Adrenal gland (tissue), 12 donors: ENCODE measurements around the gene KCNMB2. TPM values are rescaled to one million over a fixed set of nuclear protein-coding genes. Genes with fewer than 3 reads are reported as not detected.
"Not testable (repeated sequence)": the region's sequence is repeated elsewhere in the genome, so short reads cannot be mapped to it uniquely, and the experiment has no call there.

ENCODE experiments used
- DNase-seq, 7 donors: peaks; one replicate each; pipeline ENCODE4 v3.0.0-alpha.2; 2019 to 2020
- H3K27ac ChIP-seq, 5 donors: fragments of 200-600 bp; sonication (generic) in 4 of 5; 1 replicate in 3 of 5; 2 replicates in 2 of 5; pipeline versions ENCODE4 v1.5.1 to v1.8.0; 2016 to 2020; ENCODE audit warnings: mild to moderate bottlenecking in 1 of 5
- H3K27me3 ChIP-seq: fragments of 200-600 bp; 2 replicates; pipeline ENCODE4 v1.8.0; 2021
- H3K36me3 ChIP-seq, 2 donors: fragments of 200-600 bp; replicated peaks in 1 of 2; 1 replicate in 1 of 2; 2 replicates in 1 of 2; pipeline versions ENCODE4 v1.5.1 to v1.8.0; 2018 to 2022
- H3K4me1 ChIP-seq, 2 donors: fragments of 200-600 bp; replicated peaks in 1 of 2; 1 replicate in 1 of 2; 2 replicates in 1 of 2; pipeline versions ENCODE4 v1.5.1 to v1.8.0; 2018 to 2021
- H3K4me3 ChIP-seq, 4 donors: fragments of 200-600 bp; sonication (generic) in 3 of 4; one replicate each; pipeline ENCODE4 v1.5.1; 2016 to 2018
- H3K9me3 ChIP-seq, 3 donors: fragments of 200-600 bp; sonication (generic) in 1 of 3; replicated peaks in 1 of 3; 1 replicate in 2 of 3; 2 replicates in 1 of 3; pipeline versions ENCODE4 v1.5.1 to v1.8.0; 2016 to 2021
- POLR2A ChIP-seq, 2 donors: fragments of 450-650 bp; IDR thresholded peaks; one replicate each; pipeline ENCODE4 v1.6.1; 2017; ENCODE audit warnings: antibody characterized with exemption in 2 of 2, mild to moderate bottlenecking in 2 of 2, moderate library complexity in 1 of 2
- WGBS, 4 donors: extraction: QIAGEN DNeasy Blood & Tissue Kit in 2 of 4; methylation state at CpG; one replicate each; pipeline versions ENCODE4 v1.1.5 to v1.1.7; 2013 to 2017; 5-methylcytosine and 5-hydroxymethylcytosine counted together
- intact Hi-C, 2 donors: fragments of 100-400 bp; cut with DNase I; formaldehyde crosslinking; loops; one replicate each; pipeline versions ENCODE4 v1.14.1 to v1.15.0; 2022 to 2023
- polyA plus RNA-seq, 3 donors: library from polyadenylated mRNA; stranded (reverse); fragments of 200-250 nt in 2 of 3; fragments of 350-450 nt in 1 of 3; fragmentation: Illumina TruSeq in 1 of 3; extraction: RNeasy Lipid Tissue Mini Kit (QIAGEN cat#74804) in 1 of 3; gene quantifications; one replicate each; pipeline ENCODE4 v1.2.3, GENCODE V29; 2013 to 2014
- total RNA-seq, 9 donors: library from RNA; depleted of rRNA in 4 of 9; stranded (reverse); fragments of >200 nt in 4 of 9; fragments of 120-200 nt in 1 of 9; fragmentation: NEBNext Ultra II Directional in 1 of 9; extraction: Animal tissue kit (Norgen Biotek cat#: 25700) in 1 of 9; gene quantifications; one replicate each; pipeline versions ENCODE4 v1.1.0 to v1.2.4, GENCODE V29; 2013 to 2023
- TF ChIP-seq, protein P1 (sequence below), 6 experiments: fragments of 450-650 bp in 4 of 6; fragments of 200-600 bp in 2 of 6; sonication (generic) in 1 of 6; IDR thresholded peaks; 1 replicate in 5 of 6; 2 replicates in 1 of 6; pipeline versions ENCODE4 v1.5.1 to v1.8.0; 2016 to 2021; ENCODE audit warnings: antibody characterized with exemption in 6 of 6, mild to moderate bottlenecking in 2 of 6, moderate library complexity in 1 of 6
- donor health status: healthy with polysubstance abuse.
- donor health status: Bipolar disorder and iron deficiency.
- donor health status: DM: yes; HTN: yes; CAD: no.
- donor health status: DM: no; HTN: no; CAD: no.
- donor health status: DM: no; HTN: no; CAD: no.
- donor health status: DM: yes; HTN: yes; CAD: no.

KCNMB2 gene
- total and polyA plus RNA-seq, 12 donors: 0.58 to 8.6 (median 2.9) TPM; not detected in 3

DNA sequence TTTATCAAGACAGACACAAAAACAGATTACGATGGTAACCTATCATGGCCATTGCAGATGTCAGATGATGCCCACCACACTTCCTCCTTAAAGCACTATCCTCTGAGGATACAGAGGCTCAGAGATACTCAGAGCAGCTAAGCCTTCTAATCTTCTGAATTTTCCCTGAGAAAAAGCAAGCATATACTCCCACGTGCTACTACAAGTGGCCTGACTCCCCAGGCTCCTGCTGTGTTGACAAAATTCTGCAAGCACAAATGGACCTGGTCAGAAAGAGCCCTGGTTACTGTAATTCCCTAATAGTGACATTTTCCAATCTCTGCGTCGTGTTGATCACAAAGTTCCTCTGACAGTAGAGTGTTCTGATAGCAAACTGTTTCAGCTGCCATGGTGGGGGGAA is 207.1 kb downstream of the KCNMB2 start:
- no peaks in the 10 kb centered on the region for H3K4me1 ChIP-seq
- DNase-seq: no peak
- no peaks in the 10 kb centered on the region for H3K27me3 ChIP-seq
- intact Hi-C loops: no loop called here
- H3K9me3 ChIP-seq: no peaks in the 10 kb centered on the region
- H3K4me3 ChIP-seq: no peak overlapping the region
- WGBS, 4 donors: 59 to 90% (median 79%) methylated on average over 4 of the region's 4 CpGs
- H3K27ac ChIP-seq: no peak overlapping the region
- no peak for TF ChIP-seq POLR2A (IDR thresholded peaks at IDR 0.05)
- TF ChIP-seq, protein P1, sequence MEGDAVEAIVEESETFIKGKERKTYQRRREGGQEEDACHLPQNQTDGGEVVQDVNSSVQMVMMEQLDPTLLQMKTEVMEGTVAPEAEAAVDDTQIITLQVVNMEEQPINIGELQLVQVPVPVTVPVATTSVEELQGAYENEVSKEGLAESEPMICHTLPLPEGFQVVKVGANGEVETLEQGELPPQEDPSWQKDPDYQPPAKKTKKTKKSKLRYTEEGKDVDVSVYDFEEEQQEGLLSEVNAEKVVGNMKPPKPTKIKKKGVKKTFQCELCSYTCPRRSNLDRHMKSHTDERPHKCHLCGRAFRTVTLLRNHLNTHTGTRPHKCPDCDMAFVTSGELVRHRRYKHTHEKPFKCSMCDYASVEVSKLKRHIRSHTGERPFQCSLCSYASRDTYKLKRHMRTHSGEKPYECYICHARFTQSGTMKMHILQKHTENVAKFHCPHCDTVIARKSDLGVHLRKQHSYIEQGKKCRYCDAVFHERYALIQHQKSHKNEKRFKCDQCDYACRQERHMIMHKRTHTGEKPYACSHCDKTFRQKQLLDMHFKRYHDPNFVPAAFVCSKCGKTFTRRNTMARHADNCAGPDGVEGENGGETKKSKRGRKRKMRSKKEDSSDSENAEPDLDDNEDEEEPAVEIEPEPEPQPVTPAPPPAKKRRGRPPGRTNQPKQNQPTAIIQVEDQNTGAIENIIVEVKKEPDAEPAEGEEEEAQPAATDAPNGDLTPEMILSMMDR (IDR thresholded peaks at IDR 0.05): no peak
- H3K36me3 ChIP-seq: no peaks in the 10 kb centered on the region

DNA sequence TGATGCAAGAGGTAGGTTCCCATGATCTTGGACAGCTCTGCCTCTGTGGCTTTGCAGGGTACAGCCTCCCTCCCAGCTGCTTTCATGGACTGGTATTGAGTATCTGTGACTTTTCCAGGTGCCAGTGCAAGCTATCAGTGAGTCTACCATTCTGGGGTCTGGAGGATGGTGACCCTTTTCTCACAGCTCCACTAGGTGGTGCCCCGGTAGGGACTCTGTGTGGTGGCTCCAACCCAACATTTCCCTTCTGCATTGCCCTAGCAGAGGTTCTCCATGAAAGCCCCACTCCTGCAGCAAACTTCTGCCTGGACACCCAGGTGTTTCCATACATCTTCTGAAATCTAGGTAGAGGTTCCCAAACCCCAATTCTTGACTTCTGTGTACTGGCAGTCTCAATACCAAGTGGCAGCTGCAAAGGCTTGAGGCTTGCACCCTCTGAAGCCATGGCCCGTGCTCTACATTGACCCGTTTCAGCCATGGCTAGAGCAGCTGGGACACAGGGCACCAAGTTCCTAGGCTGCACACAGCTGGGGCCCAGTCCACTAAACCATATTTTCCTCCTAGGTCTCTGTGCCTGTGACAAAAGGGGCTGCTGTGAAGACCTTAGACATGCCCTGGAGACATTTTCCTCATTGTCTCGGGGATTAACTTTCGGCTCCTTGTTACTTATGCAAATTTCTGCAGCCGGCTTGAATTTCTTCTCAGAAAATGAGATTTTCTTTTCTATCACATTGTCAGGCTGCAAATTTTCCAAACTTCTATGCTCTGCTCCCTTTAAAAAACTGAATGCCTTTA is 209.8 kb downstream of the KCNMB2 start:
- H3K27ac ChIP-seq, H3K9me3 ChIP-seq, intact Hi-C loops, H3K4me1 ChIP-seq, H3K4me3 ChIP-seq, DNase-seq, H3K27me3 ChIP-seq, H3K36me3 ChIP-seq: not testable (repeated sequence)
- 73 to 93% (median 83%) methylated on average over 3 to 6 of the region's 6 CpGs for WGBS, 4 donors

DNA sequence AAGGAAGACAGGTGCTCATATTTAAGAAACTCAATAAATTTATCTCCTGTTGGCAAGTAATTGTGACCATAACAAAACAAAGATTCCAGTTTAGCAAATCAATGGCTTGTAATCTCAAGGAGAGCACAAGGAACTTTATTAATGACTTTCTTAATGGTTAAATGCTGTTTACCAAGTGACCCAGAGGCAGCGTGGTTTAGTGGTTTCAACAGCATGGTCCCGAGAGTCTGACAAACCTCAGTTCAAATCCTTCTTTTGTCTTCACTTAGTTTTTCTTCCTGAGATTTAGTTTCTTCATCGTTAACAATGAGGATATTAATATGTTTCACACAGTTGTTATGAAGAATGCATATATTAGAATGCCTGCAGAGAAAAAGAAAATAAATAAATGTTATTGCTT is 212.6 kb downstream of the KCNMB2 start:
- H3K9me3 ChIP-seq: no peaks in the 10 kb centered on the region
- no peak overlapping the region for H3K4me3 ChIP-seq
- WGBS, 4 donors: 76 to 88% (median 81%) methylated on average over 3 of the region's 3 CpGs
- no peak overlapping the region for H3K27ac ChIP-seq
- no peaks in the 10 kb centered on the region for H3K4me1 ChIP-seq
- DNase-seq: no peak
- no peaks in the 10 kb centered on the region for H3K36me3 ChIP-seq
- H3K27me3 ChIP-seq: no peaks in the 10 kb centered on the region
- TF ChIP-seq, protein P1 (IDR thresholded peaks at IDR 0.05): no peak
- TF ChIP-seq POLR2A (IDR thresholded peaks at IDR 0.05): no peak
- intact Hi-C loops: no loop called here

DNA sequence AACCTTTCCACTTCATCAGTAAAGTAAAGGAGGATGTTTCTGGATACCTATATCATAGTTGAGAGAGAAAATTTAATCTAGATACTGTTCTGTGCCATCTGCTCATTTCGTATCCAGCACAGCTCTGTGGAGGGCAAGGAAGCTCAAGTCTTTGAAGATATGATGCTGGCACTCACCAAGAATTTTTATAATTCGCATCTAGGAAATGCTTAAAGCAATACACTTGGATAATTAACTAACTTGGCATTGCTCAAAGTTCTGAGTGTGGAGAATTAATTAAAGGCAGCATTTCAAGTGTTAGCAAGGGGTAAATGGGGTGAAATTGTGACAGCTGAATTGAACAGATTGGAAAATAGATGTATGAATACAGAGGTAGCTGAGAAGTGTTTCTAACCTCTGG is 213.2 kb downstream of the KCNMB2 start:
- H3K27me3 ChIP-seq: no peaks in the 10 kb centered on the region
- intact Hi-C loops: no loop called here
- no peak for DNase-seq
- H3K27ac ChIP-seq: no peak overlapping the region
- H3K4me1 ChIP-seq: no peaks in the 10 kb centered on the region
- H3K4me3 ChIP-seq: no peak overlapping the region
- no peaks in the 10 kb centered on the region for H3K9me3 ChIP-seq
- no peaks in the 10 kb centered on the region for H3K36me3 ChIP-seq
- TF ChIP-seq, protein P1 (IDR thresholded peaks at IDR 0.05): no peak
- no peak for TF ChIP-seq POLR2A (IDR thresholded peaks at IDR 0.05)
- WGBS, 4 donors: 65 to 86% (median 78%) methylated on average over 2 of the region's 2 CpGs
